DND-41 (cell line): ENCODE results near the gene SCART1.
"Not testable (repeated sequence)": the region's sequence is repeated elsewhere in the genome, so short reads cannot be mapped to it uniquely, and the experiment has no call there.

Source experiments
- CTCF ChIP-seq: IDR thresholded peaks from 2 replicates; pipeline ENCODE4 v1.5.1; 2012; ENCODE audit warnings: borderline replicate concordance, low read length, moderate library complexity, mild to moderate bottlenecking; ENCODE audit not compliant: poor library complexity, severe bottlenecking; ENCODE audit errors: extremely low read depth
- EZH2 ChIP-seq: IDR thresholded peaks from 3 replicates; pipeline ENCODE4 v1.6.1; 2012; ENCODE audit warnings: borderline replicate concordance, low read depth, mild to moderate bottlenecking, moderate library complexity, low read length, inconsistent platforms; ENCODE audit not compliant: severe bottlenecking

- not testable (repeated sequence) for TF ChIP-seq CTCF, EZH2
Measured at GRCh38 chr10:133500897-133501296, 47.2 kb downstream of the SCART1 start.
